ENCODE results near the gene CDC14B.
"Not testable (repeated sequence)": the region's sequence is repeated elsewhere in the genome, so short reads cannot be mapped to it uniquely, and the experiment has no call there.

Gene CDC14B

GRCh38 chr9:96553070-96553469, 66.6 kb downstream of the CDC14B start:
- H3K27ac ChIP-seq, result no peak overlapping the region
- TF ChIP-seq CTCF (conservative IDR thresholded peaks at IDR 0.05), result no peak

DNA sequence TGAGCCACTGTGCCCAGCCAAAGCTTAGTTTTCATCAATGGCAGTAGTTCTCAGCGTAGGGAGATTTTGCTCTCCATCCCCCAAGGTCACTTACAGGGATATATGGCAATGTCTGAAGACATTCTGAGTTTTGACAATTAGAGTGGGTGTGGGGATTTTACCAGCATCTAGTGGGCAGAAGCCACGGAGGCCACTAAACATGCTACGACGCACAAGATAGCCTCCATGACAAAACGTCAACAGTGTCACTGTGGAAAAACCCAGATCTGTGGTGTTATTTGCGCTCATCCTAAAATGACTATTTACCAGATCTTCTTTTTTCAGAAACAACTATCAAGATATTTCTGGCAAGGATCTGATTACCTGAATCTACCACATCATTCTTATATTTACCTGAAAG, 68.2 kb downstream of the CDC14B start:
- no peak overlapping the region for H3K27ac ChIP-seq
- no peak for TF ChIP-seq CTCF (conservative IDR thresholded peaks at IDR 0.05)

DNA sequence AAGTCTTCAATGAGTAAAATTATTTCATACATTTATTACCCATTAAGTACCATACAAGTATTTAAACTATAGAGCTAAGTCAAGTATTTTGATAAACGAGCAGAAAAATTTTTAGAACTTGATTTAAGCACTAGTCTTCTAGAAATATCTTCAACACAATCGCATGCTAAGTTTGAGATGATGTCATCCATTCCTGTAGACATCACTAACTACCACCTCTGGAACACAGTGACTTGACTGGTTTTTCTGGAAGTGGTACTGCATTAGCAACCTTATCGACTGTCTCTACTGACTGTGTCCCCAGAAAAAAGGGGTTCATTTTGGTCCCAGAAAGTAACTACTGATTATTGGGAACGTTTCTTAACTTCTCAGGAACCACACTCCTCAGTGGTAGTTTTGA, 69.0 kb downstream of the CDC14B start:
- no peak for TF ChIP-seq CTCF (conservative IDR thresholded peaks at IDR 0.05)
- H3K27ac ChIP-seq, result no peak overlapping the region

DNA sequence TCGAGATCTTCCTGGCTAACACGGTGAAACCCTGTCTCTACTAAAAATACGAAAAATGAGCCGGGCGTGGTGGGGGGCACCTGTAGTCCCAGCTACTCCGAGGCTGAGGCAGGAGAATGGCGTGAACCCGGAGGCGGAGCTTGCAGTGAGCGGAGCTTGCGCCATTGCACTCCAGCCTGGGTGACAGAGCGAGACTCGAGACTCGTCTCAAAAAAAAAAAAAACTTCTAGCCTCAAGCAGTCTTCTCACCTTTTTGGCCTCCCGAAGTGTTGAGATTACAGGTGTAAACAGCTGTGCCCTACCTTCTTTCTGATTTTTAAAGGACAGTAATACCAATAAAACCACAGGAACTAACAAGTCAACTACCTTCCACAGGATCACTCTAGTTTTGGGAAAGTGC, 76.5 kb downstream of the CDC14B start:
- H3K27ac ChIP-seq, result not testable (repeated sequence)

- TF ChIP-seq CTCF (conservative IDR thresholded peaks at IDR 0.05), result no peak
- H3K27ac ChIP-seq, result no peak overlapping the region
Measured at GRCh38 chr9:96540106-96540505, 79.5 kb downstream of the CDC14B start.

GRCh38 chr9:96532173-96532572, 87.5 kb downstream of the CDC14B start:
- no peak for TF ChIP-seq CTCF (conservative IDR thresholded peaks at IDR 0.05)
- no peak overlapping the region for H3K27ac ChIP-seq

DNA sequence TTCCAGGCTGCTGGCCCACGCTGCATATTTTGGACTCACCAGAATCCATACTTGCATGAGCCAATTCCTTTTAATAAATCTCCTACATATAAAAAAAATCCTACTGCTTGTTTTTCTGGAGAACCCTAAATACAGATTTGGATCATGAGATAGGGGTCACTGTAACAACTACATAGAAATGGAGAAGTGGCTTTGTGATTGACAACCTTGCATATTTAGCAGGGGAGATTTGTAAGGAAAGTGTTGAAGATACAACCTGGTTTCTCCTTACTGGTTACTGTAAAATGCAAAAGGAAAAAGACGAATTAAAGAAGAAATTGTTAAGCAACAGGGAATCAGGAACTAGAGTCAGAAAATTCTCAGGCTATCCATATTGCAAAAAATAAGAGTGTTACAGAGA, 94.9 kb downstream of the CDC14B start:
- no peak for TF ChIP-seq CTCF (conservative IDR thresholded peaks at IDR 0.05)
- no peak overlapping the region for H3K27ac ChIP-seq

GRCh38 chr9:96524045-96524444, 95.6 kb downstream of the CDC14B start:
- H3K27ac ChIP-seq, result no peak overlapping the region
- TF ChIP-seq CTCF (conservative IDR thresholded peaks at IDR 0.05), result no peak
